Measurements from ENCODE around the gene DLG5.

Gene DLG5

GRCh38 chr10:77818378-77818777 lies 108.2 kb downstream of the DLG5 start:
- no peak for DNase-seq (ENCODE audit: low read depth)

DNA sequence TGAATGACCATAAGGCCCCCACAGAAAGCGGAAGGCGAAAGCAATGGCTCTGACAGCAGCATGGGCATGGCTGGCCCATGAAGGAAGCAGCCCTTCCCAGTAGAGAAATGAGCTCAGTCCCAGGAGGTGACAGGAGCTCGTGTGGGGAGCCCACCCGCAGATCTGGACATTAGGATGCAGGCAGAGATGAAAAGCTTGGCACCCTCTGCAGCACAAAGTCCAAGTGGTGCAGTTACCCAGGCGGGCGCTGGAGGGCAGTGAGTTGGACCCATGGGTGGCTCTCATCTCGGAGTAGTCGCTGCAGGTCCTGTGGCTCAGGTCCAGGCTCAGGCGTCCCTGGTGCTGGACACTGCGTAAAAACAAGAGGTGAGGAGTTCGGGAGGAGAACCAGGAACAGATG lies 109.0 kb downstream of the DLG5 start:
- DNase-seq (ENCODE audit: low read depth): no peak

DNA sequence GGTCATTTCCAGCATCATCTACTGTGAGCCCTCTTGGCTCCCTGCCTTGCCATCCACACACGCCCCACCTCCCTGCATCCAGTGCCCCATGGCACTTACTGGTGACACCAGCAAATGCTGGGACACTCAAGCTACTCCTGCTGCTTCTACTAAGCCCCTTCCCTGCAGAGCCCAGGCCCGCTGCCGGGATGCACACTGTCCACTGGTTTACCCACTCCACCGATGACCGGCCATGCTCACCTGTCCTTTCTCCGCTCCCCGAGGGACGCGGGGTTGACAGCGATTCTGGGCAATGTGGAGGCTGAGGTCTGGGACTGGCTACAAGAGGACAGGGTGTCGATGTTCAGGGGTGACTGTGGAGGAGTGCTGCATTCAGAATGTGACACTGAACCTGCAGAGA lies 110.2 kb downstream of the DLG5 start:
- no peak for DNase-seq (ENCODE audit: low read depth)

- no peak for DNase-seq (ENCODE audit: low read depth)
Observed at GRCh38 chr10:77812741-77813140, 113.8 kb downstream of the DLG5 start.

DNA sequence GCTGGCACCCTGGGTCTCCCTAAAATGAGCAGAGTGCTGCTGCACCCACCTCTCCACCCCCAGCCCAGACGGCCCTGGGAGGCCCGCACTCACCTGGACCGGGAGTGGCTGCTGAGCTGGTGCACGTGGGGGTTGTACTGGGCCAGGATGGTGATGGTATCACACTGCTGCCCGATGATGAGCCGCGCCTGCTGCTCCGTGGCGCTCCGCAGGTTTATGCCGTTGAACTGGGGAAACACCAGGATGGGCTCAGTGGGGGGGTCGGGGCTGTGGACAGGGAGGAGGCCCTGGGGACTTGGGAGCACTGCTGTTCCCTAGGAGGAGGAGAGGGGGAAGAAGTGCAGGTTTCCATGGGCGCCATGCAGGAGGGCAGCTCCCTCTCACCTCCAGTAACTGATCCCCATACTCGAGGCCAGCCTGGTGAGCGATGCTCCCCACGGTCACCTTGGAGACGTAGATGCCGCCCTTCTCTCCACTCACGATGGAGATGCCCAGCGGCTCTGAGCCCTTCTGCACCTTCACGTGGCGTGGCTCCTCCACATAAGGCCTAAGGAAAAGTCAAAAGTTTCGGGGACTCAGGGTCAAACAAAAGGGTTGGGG lies 114.6 kb downstream of the DLG5 start:
- no peak for DNase-seq (ENCODE audit: low read depth)

DNA sequence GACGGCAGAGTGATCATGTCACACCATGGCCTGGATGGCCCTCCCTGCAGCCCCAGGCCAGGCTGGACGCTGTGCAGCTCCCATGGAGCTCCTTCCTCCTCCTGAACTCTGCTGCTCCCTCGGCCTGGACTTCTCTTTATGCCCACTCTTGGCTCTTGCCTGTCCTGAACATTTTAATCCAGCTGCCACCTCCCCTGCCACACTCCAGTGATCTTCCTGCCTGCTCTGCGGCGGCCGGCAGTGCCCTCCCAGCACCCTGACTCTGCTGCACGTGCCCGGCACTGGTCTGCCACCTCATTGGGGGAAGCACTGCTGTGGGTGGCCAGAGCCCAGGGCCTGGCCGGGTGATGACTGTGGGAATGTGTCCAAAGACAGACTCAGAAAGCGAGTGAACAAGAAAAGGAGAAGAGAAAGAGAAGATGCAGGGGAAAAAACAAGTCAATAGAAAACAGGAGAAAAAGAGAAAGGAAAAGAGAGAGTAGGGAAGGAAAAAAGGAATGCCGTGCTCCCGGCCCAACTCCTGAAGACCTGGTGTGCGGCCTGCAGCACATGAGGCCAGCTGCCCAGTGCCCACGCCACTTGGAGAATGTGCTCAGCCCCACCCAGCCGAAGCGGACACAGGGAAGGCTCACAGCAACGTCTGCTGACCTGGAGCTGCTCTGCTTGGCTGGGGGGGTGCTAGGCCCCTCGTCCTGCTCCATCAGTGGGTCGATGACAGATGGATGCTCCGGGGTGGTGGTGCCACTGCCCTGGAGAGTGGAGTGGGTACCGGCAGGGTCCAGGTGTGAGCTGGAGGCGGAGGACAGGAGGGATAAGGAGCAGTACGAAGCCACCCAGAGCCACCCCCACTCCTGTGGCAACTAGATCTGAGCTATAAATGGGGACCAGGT lies 115.9 kb downstream of the DLG5 start:
- DNase-seq (ENCODE audit: low read depth): no peak

GRCh38 chr10:77809336-77809735 lies 117.2 kb downstream of the DLG5 start:
- DNase-seq (ENCODE audit: low read depth): no peak

- DNase-seq (ENCODE audit: low read depth): no peak
Observed at GRCh38 chr10:77807706-77808105, 118.8 kb downstream of the DLG5 start.

- DNase-seq (ENCODE audit: low read depth): no peak
Observed at GRCh38 chr10:77806511-77807157, 119.9 kb downstream of the DLG5 start.

DNA sequence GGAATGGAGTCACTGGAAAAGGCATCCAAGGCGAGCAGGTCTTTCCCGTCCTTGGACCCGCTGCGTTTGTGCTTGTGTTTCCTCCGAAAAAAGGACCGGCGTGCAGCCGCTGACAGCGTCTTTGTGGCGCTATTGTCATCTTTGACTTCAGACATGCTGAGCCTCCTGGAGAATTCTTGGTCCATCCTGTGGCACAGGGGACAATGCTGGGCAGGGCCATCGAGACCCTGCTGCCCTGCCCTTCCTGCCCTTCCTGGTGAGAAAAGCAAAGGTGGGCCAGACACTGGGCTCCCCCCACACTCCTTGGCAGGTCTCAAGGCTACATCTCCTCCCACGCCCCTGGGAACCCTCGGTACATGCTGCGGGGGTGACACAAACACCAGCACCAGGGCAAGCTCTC lies 120.9 kb downstream of the DLG5 start:
- DNase-seq (ENCODE audit: low read depth): no peak

DNA sequence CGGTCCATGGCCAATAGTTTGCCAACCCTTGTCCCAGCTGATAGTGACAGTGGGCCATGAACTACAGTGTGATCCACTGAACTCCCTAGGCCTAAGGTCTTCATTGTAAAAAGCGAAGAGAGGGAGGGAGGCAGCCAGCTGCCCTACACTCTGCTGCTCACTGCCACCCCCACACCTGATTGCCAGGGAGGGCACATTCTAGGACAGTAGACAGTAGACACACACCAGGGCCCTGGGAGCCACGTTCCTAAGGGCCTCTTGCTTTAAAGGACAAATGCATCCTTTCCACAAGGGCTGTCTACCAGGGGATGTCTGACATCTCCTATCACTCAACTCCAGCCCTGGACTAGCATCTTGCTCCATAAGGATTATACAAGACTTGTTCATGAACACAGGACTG lies 122.2 kb downstream of the DLG5 start:
- no peak for DNase-seq (ENCODE audit: low read depth)

DNA sequence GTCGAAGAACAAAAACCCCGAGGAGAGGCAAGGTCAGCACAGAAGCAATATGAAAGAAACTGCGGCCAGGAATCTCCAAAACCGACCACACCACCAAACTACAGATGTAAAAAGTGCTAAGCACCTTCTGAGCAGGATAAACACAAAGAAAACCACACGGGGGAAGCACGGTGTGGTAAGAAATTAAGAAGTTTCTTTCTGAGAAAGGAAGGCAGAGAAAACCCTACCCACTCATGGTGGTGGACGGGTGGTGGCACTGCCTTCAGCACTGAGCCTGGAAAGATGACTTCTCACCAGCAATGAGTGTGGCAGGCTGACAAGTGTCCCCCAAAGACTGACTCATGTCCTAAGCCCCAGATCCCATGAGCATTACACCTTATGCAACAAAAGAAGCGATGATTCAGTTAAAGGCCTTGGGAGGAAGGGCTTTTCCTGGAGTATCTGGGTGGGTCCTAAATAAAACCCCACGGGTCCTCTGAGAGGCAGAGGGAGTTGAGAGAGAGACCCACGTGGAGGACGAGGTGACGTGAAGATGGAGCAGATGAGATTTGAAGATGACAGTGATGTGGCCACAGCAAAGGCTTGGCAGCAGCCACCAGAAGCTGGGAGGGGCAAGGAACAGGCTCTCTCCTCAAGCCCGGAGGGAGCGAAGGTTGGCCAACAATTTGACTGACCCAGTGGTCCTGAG lies 124.9 kb downstream of the DLG5 start:
- no peak for DNase-seq (ENCODE audit: low read depth)

- DNase-seq (ENCODE audit: low read depth): no peak
Observed at GRCh38 chr10:77800738-77801266, 125.8 kb downstream of the DLG5 start.

- DNase-seq (ENCODE audit: low read depth): no peak
Observed at GRCh38 chr10:77800320-77800719, 126.2 kb downstream of the DLG5 start.

GRCh38 chr10:77799352-77799751 lies 127.2 kb downstream of the DLG5 start:
- DNase-seq (ENCODE audit: low read depth): no peak

GRCh38 chr10:77798940-77799339 lies 127.6 kb downstream of the DLG5 start:
- DNase-seq (ENCODE audit: low read depth): no peak

DNA sequence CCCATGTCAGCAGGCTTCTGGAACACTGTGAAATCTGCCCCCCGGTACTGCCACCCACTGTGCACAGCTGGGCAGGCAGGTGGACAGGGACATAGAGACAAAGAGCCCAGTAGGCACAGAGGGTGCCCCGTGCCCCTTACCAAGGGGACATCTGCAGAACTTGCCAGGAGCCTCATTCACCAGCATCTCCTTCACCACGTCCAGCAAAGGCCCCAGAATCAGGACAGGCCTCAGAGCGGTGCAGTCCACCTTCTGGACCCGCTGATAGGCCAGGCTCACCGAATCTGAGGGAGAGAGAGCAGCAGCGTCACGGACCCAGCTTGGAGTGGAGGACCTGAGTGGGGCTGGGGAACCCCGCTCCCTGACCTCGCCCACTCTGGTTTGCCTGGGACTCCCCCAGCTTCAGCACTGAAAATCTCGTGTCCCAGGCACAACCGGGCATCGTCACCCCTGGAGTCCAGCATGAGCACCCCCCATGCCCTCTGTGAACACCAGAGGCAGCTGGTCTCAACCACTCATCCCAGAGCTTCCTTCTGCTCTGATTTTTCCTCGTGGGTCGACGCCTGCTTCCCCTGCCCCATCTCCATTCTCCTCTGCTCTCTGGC lies 130.1 kb downstream of the DLG5 start:
- DNase-seq (ENCODE audit: low read depth): no peak

DNA sequence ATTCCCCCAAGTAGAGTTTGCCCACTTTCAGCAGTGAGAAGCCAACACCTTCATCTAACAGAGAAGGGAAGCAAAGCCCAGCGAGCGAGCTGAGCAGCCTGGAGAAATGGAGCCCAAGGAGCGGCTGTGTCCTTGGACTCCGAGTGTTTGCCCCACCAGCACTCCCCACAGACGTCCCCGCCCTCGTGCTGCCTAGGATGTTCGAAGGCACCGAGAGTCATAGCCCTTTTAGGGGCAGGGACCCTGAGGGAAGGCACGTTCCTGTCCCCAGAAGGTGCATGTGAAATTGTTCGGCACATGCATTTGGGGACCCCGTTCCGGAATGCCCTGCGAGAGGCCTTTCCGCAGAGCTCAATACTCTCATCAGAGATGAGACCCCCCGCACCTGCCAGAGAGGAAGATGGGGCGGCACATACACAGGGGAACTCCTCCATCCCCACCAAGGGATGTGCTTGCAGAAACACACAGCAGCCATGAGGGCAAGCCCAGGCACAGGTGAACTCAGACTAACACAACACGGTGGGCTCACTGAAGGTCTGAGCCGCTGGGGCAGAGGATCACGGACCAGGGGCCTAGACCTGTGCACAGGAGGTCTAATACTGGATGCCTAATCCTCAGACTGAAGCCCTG lies 131.0 kb downstream of the DLG5 start:
- no peak for DNase-seq (ENCODE audit: low read depth)

DNA sequence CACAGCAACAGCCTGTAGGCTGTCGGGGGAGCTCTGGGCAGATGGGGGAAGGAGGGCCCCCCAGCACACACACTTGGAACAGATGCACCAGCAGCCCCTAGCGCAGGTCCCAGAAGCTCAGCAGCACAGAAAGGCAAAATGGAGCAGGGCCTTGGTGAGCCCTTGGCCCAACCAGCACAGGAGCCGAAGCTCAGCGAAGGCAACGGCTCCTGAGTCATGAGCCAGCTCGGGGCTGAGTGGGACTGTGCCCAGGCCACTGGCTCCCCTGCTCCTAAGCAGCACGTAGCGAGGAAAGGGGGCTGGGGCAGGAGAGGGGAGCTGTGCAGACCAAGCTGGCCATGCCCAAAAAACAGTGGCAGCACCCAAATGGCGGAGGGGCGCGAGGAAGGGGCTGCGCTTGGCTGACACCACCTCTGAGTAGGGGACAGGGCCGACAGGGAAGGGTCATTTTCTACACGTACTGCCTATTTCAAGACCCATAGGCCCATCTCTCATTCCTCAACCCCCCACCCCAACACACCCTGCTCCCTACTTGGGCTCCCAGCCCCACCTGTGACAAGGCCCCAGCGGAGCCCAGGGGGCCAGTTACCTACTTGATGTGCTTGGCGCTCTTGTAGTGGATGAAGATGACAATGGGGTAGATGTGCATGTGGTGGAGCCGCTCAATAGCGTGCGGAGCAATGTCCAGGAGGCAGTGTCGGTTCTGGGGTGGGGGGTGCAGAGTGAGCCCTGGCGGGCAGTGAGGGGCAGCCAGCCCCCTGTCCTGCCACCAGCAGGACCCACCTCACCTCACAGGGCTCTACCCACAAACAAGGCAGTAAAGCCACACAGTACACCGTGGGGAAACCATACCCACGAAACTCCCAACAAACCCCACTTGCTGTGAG lies 132.1 kb downstream of the DLG5 start:
- DNase-seq (ENCODE audit: low read depth): no peak

DNA sequence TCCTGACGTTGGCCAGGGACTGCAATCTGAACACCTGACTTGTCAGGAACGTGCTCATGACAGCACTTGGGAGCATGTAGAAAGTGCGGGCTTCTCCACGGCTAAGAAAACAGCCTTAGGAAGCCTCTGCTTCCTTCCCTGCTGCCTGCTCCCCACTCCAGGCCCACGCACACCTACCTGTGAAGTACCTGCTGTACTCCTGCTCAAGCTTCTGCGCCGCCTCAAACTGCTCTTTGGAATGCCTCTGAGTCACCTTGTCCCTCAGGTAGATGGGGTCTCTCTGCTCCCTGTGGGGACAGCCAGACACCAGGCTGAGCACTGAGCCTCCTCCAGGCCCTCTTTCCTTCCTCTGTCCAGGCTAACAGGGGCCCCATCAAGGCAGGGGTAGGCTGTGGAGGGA lies 132.7 kb downstream of the DLG5 start:
- DNase-seq (ENCODE audit: low read depth): no peak

Data from fibroblast of gingiva (primary cell).